C4-2B (cell line): Measurements from ENCODE around the gene FOXD1.

Source experiments
- H3K27ac ChIP-seq: fragments of 450-650 bp; 2 replicates; pipeline ENCODE4 v1.5.1; 2017
- CTCF ChIP-seq: fragments of 450-650 bp; conservative IDR thresholded peaks from 2 replicates; pipeline ENCODE4 v1.5.1; 2017; ENCODE audit warnings: mild to moderate bottlenecking
- ZFX ChIP-seq: fragments of 450-650 bp; IDR thresholded peaks from 2 replicates; pipeline ENCODE4 v1.6.1; 2017

FOXD1 gene

GRCh38 chr5:73419465-73420390, 28.8 kb downstream of the FOXD1 start:
- TF ChIP-seq CTCF = no peak
- no peak for TF ChIP-seq ZFX
- H3K27ac ChIP-seq = no peak overlapping the region

- no peak overlapping the region for H3K27ac ChIP-seq
- no peak for TF ChIP-seq CTCF
- TF ChIP-seq ZFX = no peak
Measured at GRCh38 chr5:73419117-73419464, 29.5 kb downstream of the FOXD1 start.

GRCh38 chr5:73418244-73418691, 30.3 kb downstream of the FOXD1 start:
- H3K27ac ChIP-seq = no peak overlapping the region
- TF ChIP-seq CTCF = no peak
- TF ChIP-seq ZFX = no peak

GRCh38 chr5:73417303-73418034, 31.1 kb downstream of the FOXD1 start:
- H3K27ac ChIP-seq = no peak overlapping the region
- TF ChIP-seq CTCF = no peak
- TF ChIP-seq ZFX = no peak

- TF ChIP-seq ZFX (no peak), CTCF (no peak)
- no peak overlapping the region for H3K27ac ChIP-seq
Measured at GRCh38 chr5:73415617-73416016, 33.0 kb downstream of the FOXD1 start.

- TF ChIP-seq ZFX = no peak
- H3K27ac ChIP-seq = no peak overlapping the region
Measured at GRCh38 chr5:73415171-73415570, 33.4 kb downstream of the FOXD1 start.

GRCh38 chr5:73412597-73412988, 36.0 kb downstream of the FOXD1 start:
- no peak overlapping the region for H3K27ac ChIP-seq
- TF ChIP-seq ZFX (no peak), CTCF (no peak)
